K562 (cell line): ENCODE results near the gene WIPF1. TPM values are rescaled to one million over a fixed set of nuclear protein-coding genes. Genes with fewer than 3 reads are reported as not detected.

ENCODE experiments used
- ARID4B ChIP-seq: sonication (generic); formaldehyde crosslinking; IDR thresholded peaks from 2 replicates; pipeline ENCODE4 v1.8.0; 2022; ENCODE audit warnings: mild to moderate bottlenecking, missing genetic modification reagents
- ATF1 ChIP-seq, 2 experiments: fragments of 450-650 bp in 1 of 2; IDR thresholded peaks; 2 replicates each; pipeline ENCODE4 v1.6.1; 2016; ENCODE audit warnings: missing compliant biosample characterization in 1 of 2, missing genetic modification characterization in 1 of 2
- ATF7 ChIP-seq: fragments of 450-650 bp; IDR thresholded peaks from 2 replicates; pipeline ENCODE4 v1.7.1; 2014; ENCODE audit warnings: mild to moderate bottlenecking, moderate library complexity
- FUS ChIP-seq: fragments of 200-400 bp; formaldehyde crosslinking; optimal IDR thresholded peaks from 2 replicates; pipeline ENCODE3; 2017; ENCODE audit warnings: low read depth, low read length
- GTF2F1 ChIP-seq: IDR thresholded peaks from 2 replicates; pipeline ENCODE4 v1.6.1; 2011; ENCODE audit warnings: low read depth, low read length, improper control_type of control experiment
- HMG20A ChIP-seq: fragments of 450-650 bp; formaldehyde crosslinking; conservative IDR thresholded peaks from 2 replicates; pipeline ENCODE4 v1.4.0; 2020; ENCODE audit warnings: mild to moderate bottlenecking, mixed read lengths
- HOXB6 ChIP-seq: fragments of 250-450 bp; sonication (Bioruptor Pico); IDR thresholded peaks from 2 replicates; pipeline ENCODE4 v1.5.1; 2022; ENCODE audit warnings: mild to moderate bottlenecking, borderline replicate concordance
- MAZ ChIP-seq, 2 experiments: fragments of 450-650 bp in 1 of 2; sonication (generic) in 1 of 2; formaldehyde crosslinking; IDR thresholded peaks in 1 of 2; conservative IDR thresholded peaks in 1 of 2; 2 replicates each; pipeline versions ENCODE4 v1.4.0 to v1.5.0; 2020; ENCODE audit warnings: mild to moderate bottlenecking in 1 of 2, missing genetic modification reagents in 1 of 2
- MXI1 ChIP-seq: IDR thresholded peaks from 2 replicates; pipeline ENCODE4 v1.6.1; 2011; ENCODE audit warnings: low read depth, mild to moderate bottlenecking, improper control_type of control experiment, low read length
- PRPF4 ChIP-seq: fragments of 200-400 bp; formaldehyde crosslinking; IDR thresholded peaks from one replicate; pipeline ENCODE4 v1.6.1; 2017; ENCODE audit warnings: low read length, low read depth, mild to moderate bottlenecking; ENCODE audit not compliant: insufficient read depth, poor library complexity, severe bottlenecking
- PURB ChIP-seq: sonication (generic); formaldehyde crosslinking; IDR thresholded peaks from 2 replicates; pipeline ENCODE4 v1.9.0; 2021; ENCODE audit warnings: low read depth, mild to moderate bottlenecking, missing genetic modification reagents
- TAL1 ChIP-seq: fragments of 450-650 bp; IDR thresholded peaks from 2 replicates; pipeline ENCODE4 v1.6.1; 2016; ENCODE audit warnings: mild to moderate bottlenecking
- THRA ChIP-seq: fragments of 450-650 bp; IDR thresholded peaks from 2 replicates; pipeline ENCODE4 v1.6.1; 2017; ENCODE audit warnings: mild to moderate bottlenecking, moderate library complexity
- ZBED1 ChIP-seq: IDR thresholded peaks from 2 replicates; pipeline ENCODE4 v1.6.1; 2014
- ZBTB17 ChIP-seq: fragments of 450-650 bp; formaldehyde crosslinking; IDR thresholded peaks from 2 replicates; pipeline ENCODE4 v1.4.0; 2020; ENCODE audit warnings: mild to moderate bottlenecking
- ZNF277 ChIP-seq: fragments of 250-450 bp; sonication (Bioruptor Pico); IDR thresholded peaks from 2 replicates; pipeline ENCODE4 v1.8.0; 2022; ENCODE audit warnings: inconsistent platforms, mild to moderate bottlenecking, moderate library complexity, borderline replicate concordance
- ZNF280B ChIP-seq: fragments of 250-450 bp; sonication (Bioruptor Pico); IDR thresholded peaks from 2 replicates; pipeline ENCODE4 v1.5.1; 2021; ENCODE audit warnings: mild to moderate bottlenecking
- ZNF384 ChIP-seq: IDR thresholded peaks from 2 replicates; pipeline ENCODE4 v1.6.1; 2012; ENCODE audit warnings: low read depth, low read length, improper control_type of control experiment
- polyA plus RNA-seq, 8 experiments: library from polyadenylated mRNA; depleted of rRNA in 4 of 8; stranded (reverse) in 5 of 8; unstranded in 3 of 8; fragments of >200 nt; fragmentation: Nextera tagmentation in 2 of 8; fragmentation: Illumina TruSeq in 1 of 8; extraction: Ambion mirVana in 2 of 8; extraction: Trizol in 1 of 8; gene quantifications; 2 replicates each; pipeline versions ENCODE4 v1.2.1 to v1.2.3, GENCODE V29; 2011 to 2014; ENCODE audit warnings: inconsistent platforms in 1 of 8, missing spikeins in 1 of 8
- total RNA-seq, 7 experiments: library from RNA; depleted of rRNA in 6 of 7; stranded (reverse); fragments of >200 nt in 6 of 7; fragmentation: Illumina TruSeq in 2 of 7; extraction: Trizol in 2 of 7; gene quantifications; 2 replicates each; pipeline versions ENCODE4 v1.2.1 to v1.2.3, GENCODE V29; 2011 to 2021; ENCODE audit warnings: low replicate concordance in 1 of 7

The WIPF1 gene
- total and polyA plus RNA-seq, 9 of the 15 experiments (the other 6 are each of a cell fraction or from before 2014, with no cell fraction given): 0.54 to 4.9 (median 2.4) TPM

GRCh38 chr2:174546519-174547506 lies 50.8 kb downstream of the WIPF1 start (continued):
- no peak for TF ChIP-seq MXI1
- TF ChIP-seq THRA: no peak
- TF ChIP-seq ATF7: no peak
- TF ChIP-seq GTF2F1: no peak
- no peak; the same call in 1 of the 2 replicates for TF ChIP-seq ARID4B (CRISPR knock-in tag)
- TF ChIP-seq ZBED1: no peak
- TF ChIP-seq ATF1 (CRISPR knock-in tag; IDR thresholded peaks at IDR 0.05): no peak
- 0 out of 2 replicates have a peak, but pooled peaks have one; percentile 9 for TF ChIP-seq ATF1 (tag; IDR thresholded peaks at IDR 0.05)
- no peak for TF ChIP-seq ZNF277 (CRISPR knock-in tag)
- TF ChIP-seq FUS: no peak
- no peak for TF ChIP-seq PRPF4
- no peak for TF ChIP-seq TAL1
- TF ChIP-seq ZNF280B (CRISPR knock-in tag): no peak
- TF ChIP-seq PURB (CRISPR knock-in tag): no peak
- no peak for TF ChIP-seq HOXB6 (CRISPR knock-in tag)
- TF ChIP-seq HMG20A (CRISPR knock-in tag): no peak
- 0 out of 2 replicates have a peak, but pooled peaks have one; percentile 24 for TF ChIP-seq ZBTB17
- peak in 1 of 2 experiments; percentile 36; a peak in 1 of 4 replicates for TF ChIP-seq MAZ (CRISPR knock-in tag; conservative IDR thresholded peaks at IDR 0.05 in 1 of 2, IDR thresholded peaks at IDR 0.05 in 1 of 2)
- no peak for TF ChIP-seq ZNF384
